GM06990 (cell line): ENCODE measurements around the gene TNFAIP8L1.
A peak's percentile ranks its signal among the peaks of the same experiment; 100 is the strongest.

ENCODE experiments used
- DNase-seq: peaks from one replicate; pipeline ENCODE4 v3.0.0-alpha.2; 2011; ENCODE audit not compliant: insufficient read length; ENCODE audit errors: extremely low read depth
- H3K27me3 ChIP-seq: replicated peaks from 2 replicates; pipeline ENCODE4 v1.6.0; 2011; ENCODE audit warnings: low read length; ENCODE audit not compliant: control insufficient read depth, insufficient read depth
- H3K36me3 ChIP-seq: 2 replicates; pipeline ENCODE4 v1.5.1; 2011; ENCODE audit warnings: low read length; ENCODE audit not compliant: control insufficient read depth, insufficient read depth
- H3K4me3 ChIP-seq: replicated peaks from 2 replicates; pipeline ENCODE4 v1.5.1; 2011; ENCODE audit warnings: low read depth, mild to moderate bottlenecking, control low read depth, low read length
- TF ChIP-seq, protein P1 (sequence below): IDR thresholded peaks from 2 replicates; pipeline ENCODE4 v1.5.1; 2011; ENCODE audit warnings: low read length, control low read depth, mild to moderate bottlenecking, inconsistent platforms; ENCODE audit not compliant: insufficient read depth, poor library complexity, severe bottlenecking

The TNFAIP8L1 gene

DNA sequence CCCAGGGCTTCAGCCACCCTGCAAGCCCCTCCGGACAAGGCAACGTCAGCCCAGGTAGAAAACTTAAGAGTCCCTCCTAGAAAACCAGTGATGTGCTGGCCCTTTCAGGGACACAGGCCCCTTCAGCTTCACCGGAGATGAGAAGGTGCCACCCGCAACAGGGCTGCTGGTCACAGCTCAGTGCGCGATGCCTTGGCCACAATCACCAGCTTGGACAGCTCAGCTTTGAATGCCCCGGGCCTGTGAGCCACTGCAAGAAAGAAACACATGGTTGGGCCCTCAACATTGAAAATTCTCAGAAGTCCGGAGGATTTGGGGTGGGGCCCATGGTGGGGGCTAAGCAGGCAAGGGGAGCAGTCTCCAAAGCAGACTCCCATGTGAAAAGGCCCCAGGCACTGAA lies 18.5 kb downstream of the TNFAIP8L1 start:
- Histone ChIP-seq H3K36me3 (peaks cover 25% of the 10 kb centered on the region), H3K27me3 (no peaks in the 10 kb centered on the region), H3K4me3 (no peak overlapping the region)
- TF ChIP-seq, protein P1, sequence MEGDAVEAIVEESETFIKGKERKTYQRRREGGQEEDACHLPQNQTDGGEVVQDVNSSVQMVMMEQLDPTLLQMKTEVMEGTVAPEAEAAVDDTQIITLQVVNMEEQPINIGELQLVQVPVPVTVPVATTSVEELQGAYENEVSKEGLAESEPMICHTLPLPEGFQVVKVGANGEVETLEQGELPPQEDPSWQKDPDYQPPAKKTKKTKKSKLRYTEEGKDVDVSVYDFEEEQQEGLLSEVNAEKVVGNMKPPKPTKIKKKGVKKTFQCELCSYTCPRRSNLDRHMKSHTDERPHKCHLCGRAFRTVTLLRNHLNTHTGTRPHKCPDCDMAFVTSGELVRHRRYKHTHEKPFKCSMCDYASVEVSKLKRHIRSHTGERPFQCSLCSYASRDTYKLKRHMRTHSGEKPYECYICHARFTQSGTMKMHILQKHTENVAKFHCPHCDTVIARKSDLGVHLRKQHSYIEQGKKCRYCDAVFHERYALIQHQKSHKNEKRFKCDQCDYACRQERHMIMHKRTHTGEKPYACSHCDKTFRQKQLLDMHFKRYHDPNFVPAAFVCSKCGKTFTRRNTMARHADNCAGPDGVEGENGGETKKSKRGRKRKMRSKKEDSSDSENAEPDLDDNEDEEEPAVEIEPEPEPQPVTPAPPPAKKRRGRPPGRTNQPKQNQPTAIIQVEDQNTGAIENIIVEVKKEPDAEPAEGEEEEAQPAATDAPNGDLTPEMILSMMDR, result no peak
- DNase-seq, result no peak

DNA sequence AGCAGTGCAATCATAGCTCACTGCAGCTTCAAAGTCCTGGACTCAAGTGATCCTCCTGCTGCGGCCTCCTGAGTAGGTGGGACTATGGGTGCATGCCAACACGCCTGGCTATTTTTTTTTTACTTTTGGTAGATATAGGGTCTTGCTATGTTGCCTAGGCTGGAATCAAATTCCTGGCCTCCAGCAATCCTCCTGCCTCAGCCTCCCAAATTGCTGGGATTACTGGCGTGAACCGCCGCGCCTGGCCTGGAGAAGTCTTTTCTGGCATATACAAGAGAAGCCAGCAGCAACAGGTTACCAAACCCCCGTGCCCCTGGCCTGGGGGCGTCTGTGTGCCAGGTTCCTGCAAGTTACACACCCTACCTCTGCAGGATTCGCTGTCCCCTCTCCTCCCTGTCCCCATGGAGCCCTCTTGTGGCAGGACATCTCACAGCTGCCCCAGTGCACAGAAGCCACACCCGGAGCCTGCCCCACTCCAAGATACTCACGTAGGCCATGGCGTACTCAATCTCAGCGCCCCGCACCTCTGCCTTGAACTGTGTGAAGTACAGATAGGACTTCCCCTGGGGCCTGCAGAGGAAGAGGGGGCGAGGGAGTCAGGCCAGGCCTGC lies 21.0 kb downstream of the TNFAIP8L1 start:
- TF ChIP-seq, protein P1, result peak; percentile 45
- Histone ChIP-seq H3K27me3 (no peaks in the 10 kb centered on the region), H3K36me3 (peaks cover 28% of the 10 kb centered on the region), H3K4me3 (no peak overlapping the region)
- no peak for DNase-seq

DNA sequence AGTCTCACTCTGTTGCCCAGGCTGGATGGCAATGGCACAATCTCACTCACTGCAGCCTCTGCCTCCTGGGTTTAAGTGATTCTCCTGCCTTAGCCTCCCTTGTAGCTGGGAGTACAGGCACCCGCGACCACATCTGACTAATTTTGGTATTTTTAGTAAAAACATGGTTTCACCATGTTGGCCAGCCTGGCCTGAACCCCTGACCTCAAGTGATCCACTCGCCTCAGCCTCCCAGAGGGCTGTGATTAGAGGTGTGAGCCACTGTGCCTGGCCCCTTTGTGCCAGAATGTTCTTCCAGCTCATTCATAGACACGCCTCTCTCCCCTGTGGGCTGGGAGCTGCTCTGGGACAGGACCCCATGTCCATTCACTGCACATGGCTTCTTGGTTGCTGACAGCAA lies 21.7 kb downstream of the TNFAIP8L1 start:
- H3K27me3 ChIP-seq, result no peaks in the 10 kb centered on the region
- DNase-seq, result no peak
- H3K36me3 ChIP-seq, result peaks cover 27% of the 10 kb centered on the region
- no peak overlapping the region for H3K4me3 ChIP-seq
- TF ChIP-seq, protein P1, result no peak

DNA sequence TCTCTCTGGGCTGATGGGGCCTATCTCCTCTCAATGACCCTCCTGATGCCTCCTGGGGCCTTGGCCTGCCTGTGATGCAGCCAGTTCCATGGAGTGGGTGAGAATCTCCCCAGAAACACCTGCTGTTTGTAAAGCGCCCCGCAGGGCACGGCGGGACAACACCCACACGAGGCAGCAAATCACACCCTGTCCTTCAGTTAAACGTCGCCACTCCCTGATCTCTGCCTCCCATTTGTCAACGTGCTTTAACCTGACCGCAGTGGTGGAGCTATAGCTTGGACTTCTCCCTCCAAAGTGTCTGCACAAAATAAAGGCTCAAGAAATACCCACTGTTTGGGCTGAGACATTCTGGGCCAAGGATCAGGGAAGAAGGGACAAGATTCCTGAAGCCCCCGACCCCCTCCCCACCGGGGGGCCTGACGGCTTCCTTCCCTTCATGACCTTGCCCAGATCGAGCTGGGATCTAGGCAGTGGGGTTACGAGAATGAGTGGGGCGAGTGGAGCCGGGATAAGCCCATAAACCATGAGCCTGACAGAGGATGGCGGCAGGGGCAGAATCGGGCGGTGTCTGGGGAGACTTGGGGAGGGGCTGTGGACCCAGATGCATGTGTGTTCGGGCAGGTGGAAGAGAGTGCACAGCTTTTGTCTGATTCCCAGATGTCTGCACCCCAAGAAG lies 22.8 kb downstream of the TNFAIP8L1 start:
- TF ChIP-seq, protein P1, result no peak
- DNase-seq, result no peak
- Histone ChIP-seq H3K4me3 (no peak overlapping the region), H3K27me3 (no peaks in the 10 kb centered on the region), H3K36me3 (peaks cover 28% of the 10 kb centered on the region)

DNA sequence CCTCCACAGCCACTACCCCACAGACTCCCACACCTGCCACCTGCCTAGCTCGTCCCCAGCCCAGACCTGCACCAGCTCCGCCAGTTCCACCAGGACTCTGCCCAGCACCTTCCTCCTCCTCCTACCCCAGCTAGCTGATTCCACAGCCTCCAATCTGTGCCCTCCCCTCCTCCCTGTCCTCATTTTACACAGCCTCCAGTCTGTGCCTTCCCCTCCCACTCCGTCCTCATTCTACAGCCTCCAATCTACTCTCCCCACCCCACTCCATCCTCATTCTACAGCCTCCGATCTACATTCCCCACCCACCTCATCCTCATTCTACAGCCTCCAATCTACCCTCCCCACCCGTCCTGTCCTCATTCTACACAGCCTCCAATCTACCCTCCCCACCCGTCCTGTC lies 23.5 kb downstream of the TNFAIP8L1 start:
- H3K4me3 ChIP-seq, result no peak overlapping the region
- H3K27me3 ChIP-seq, result no peaks in the 10 kb centered on the region
- TF ChIP-seq, protein P1, result no peak
- peaks cover 25% of the 10 kb centered on the region for H3K36me3 ChIP-seq
- no peak for DNase-seq
